HL-60 (cell line): ENCODE results near the gene ALKBH6.

Experiments used
- CTCF ChIP-seq: IDR thresholded peaks from one replicate; pipeline ENCODE4 v1.5.1; 2011; ENCODE audit warnings: low read length, control low read depth, inconsistent platforms; ENCODE audit not compliant: insufficient read depth
- TF ChIP-seq, protein P1 (sequence below): IDR thresholded peaks from 2 replicates; pipeline ENCODE4 v1.6.1; 2012; ENCODE audit warnings: low read depth; ENCODE audit not compliant: insufficient replicate concordance

DNA sequence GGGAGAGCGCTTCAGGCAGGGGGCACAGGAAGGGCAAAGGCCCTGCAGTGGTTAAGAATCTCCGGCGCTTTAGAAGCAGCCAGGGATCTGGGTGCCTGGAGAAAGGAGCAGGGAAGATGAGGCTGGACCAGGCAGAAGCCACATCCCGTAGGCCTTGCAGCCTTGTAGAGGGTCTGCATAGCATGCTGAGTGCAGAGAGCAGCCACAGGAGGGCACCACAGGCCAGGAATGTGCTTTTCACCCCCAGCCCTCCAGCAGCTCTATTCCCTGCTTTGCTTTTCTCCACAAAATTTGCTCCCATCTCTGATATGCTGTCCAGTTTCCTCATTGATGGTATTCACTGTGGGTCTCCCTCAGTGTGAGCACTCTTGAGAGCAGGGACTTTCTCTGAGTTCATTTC lies 46.4 kb upstream of the ALKBH6 start:
- TF ChIP-seq, protein P1, sequence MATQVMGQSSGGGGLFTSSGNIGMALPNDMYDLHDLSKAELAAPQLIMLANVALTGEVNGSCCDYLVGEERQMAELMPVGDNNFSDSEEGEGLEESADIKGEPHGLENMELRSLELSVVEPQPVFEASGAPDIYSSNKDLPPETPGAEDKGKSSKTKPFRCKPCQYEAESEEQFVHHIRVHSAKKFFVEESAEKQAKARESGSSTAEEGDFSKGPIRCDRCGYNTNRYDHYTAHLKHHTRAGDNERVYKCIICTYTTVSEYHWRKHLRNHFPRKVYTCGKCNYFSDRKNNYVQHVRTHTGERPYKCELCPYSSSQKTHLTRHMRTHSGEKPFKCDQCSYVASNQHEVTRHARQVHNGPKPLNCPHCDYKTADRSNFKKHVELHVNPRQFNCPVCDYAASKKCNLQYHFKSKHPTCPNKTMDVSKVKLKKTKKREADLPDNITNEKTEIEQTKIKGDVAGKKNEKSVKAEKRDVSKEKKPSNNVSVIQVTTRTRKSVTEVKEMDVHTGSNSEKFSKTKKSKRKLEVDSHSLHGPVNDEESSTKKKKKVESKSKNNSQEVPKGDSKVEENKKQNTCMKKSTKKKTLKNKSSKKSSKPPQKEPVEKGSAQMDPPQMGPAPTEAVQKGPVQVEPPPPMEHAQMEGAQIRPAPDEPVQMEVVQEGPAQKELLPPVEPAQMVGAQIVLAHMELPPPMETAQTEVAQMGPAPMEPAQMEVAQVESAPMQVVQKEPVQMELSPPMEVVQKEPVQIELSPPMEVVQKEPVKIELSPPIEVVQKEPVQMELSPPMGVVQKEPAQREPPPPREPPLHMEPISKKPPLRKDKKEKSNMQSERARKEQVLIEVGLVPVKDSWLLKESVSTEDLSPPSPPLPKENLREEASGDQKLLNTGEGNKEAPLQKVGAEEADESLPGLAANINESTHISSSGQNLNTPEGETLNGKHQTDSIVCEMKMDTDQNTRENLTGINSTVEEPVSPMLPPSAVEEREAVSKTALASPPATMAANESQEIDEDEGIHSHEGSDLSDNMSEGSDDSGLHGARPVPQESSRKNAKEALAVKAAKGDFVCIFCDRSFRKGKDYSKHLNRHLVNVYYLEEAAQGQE: no peak
- TF ChIP-seq CTCF: peak; percentile 36
